GM12891 (cell line): ENCODE measurements around the gene CCDC137.
"Not testable (repeated sequence)": the region's sequence is repeated elsewhere in the genome, so short reads cannot be mapped to it uniquely, and the experiment has no call there.

Experiments used
- POLR2A ChIP-seq: IDR thresholded peaks from 2 replicates; pipeline ENCODE4 v1.6.1; 2011; ENCODE audit warnings: low read depth, low read length, control low read depth
- POLR2AphosphoS5 ChIP-seq: IDR thresholded peaks from 2 replicates; pipeline ENCODE4 v1.6.1; 2011; ENCODE audit warnings: low read depth, low read length, control low read depth
- POU2F2 ChIP-seq: IDR thresholded peaks from 2 replicates; pipeline ENCODE4 v1.6.1; 2011; ENCODE audit warnings: low read depth, mild to moderate bottlenecking, control low read depth, low read length, moderate library complexity
- SPI1 ChIP-seq: IDR thresholded peaks from 2 replicates; pipeline ENCODE4 v1.6.1; 2011; ENCODE audit warnings: low read depth, low read length, control low read depth
- TAF1 ChIP-seq: IDR thresholded peaks from 2 replicates; pipeline ENCODE4 v1.6.1; 2011; ENCODE audit warnings: low read depth, low read length, control low read depth

DNA sequence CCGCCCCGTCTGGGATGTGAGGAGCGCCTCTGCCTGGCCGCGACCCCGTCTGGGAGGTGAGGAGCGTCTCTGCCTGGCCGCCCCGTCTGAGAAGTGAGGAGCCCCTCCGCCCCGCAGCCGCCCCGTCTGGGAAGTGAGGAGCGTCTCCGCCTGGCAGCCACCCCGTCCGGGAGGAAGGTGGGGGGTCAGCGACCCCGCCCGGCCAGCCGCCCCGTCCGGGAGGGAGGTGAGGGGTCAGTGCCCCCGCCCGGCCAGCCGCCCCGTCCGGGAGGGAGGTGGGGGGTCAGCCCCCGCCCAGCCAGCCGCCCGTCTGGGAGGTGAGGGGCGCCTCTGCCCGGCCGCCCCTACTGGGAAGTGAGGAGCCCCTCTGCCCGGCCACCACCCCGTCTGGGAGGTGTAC lies 48.2 kb upstream of the CCDC137 start:
- TF ChIP-seq POU2F2, POLR2AphosphoS5, SPI1, POLR2A, TAF1: not testable (repeated sequence)
